Nephron progenitor cell (in vitro differentiated cells): ENCODE results near the gene PSTK.

Experiments
- DNase-seq: peaks from one replicate; pipeline ENCODE4 v3.0.0; 2021
- H3K27ac Mint-ChIP-seq: 2 replicates; pipeline ENCODE4 v1.8.0; 2021; ENCODE audit warnings: mild to moderate bottlenecking, moderate library complexity, mixed read lengths
- H3K27me3 Mint-ChIP-seq: 2 replicates; pipeline ENCODE4 v1.8.0; 2021; ENCODE audit warnings: mild to moderate bottlenecking, low read depth, mixed read lengths; ENCODE audit not compliant: poor library complexity
- H3K36me3 Mint-ChIP-seq: 2 replicates; pipeline ENCODE4 v1.8.0; 2021; ENCODE audit warnings: low read depth, mixed read lengths
- H3K4me1 Mint-ChIP-seq: 2 replicates; pipeline ENCODE4 v1.8.0; 2021; ENCODE audit warnings: mixed read lengths
- H3K4me3 Mint-ChIP-seq: 2 replicates; pipeline ENCODE4 v1.8.0; 2021; ENCODE audit warnings: mild to moderate bottlenecking, moderate library complexity, mixed read lengths
- H3K9me3 Mint-ChIP-seq: 2 replicates; pipeline ENCODE4 v1.8.0; 2021; ENCODE audit warnings: mild to moderate bottlenecking, moderate library complexity, mixed read lengths
- CTCF ChIP-seq: fragments of 200-600 bp; sonication (generic); IDR thresholded peaks from 2 replicates; pipeline ENCODE4 v1.5.0; 2021; ENCODE audit warnings: antibody characterized with exemption

Gene PSTK

GRCh38 chr10:123031124-123031523 lies 50.9 kb downstream of the PSTK start:
- no peak for DNase-seq
- TF ChIP-seq CTCF = no peak
- peaks cover 12% of the 10 kb centered on the region for H3K36me3 Mint-ChIP-seq
- peaks cover 5% of the 10 kb centered on the region for H3K27me3 Mint-ChIP-seq
- H3K27ac Mint-ChIP-seq = no peak overlapping the region
- H3K4me3 Mint-ChIP-seq = no peak overlapping the region
- H3K9me3 Mint-ChIP-seq = no peaks in the 10 kb centered on the region
- H3K4me1 Mint-ChIP-seq = no peaks in the 10 kb centered on the region

GRCh38 chr10:123034332-123034731 lies 54.1 kb downstream of the PSTK start:
- DNase-seq = no peak
- Mint-ChIP-seq H3K4me3 (no peak overlapping the region), H3K9me3 (no peaks in the 10 kb centered on the region), H3K4me1 (peaks cover 7% of the 10 kb centered on the region), H3K27ac (no peak overlapping the region), H3K27me3 (peaks cover 5% of the 10 kb centered on the region), H3K36me3 (peaks cover 22% of the 10 kb centered on the region)
- no peak for TF ChIP-seq CTCF

GRCh38 chr10:123035467-123036086 lies 55.4 kb downstream of the PSTK start:
- H3K4me1 Mint-ChIP-seq = peaks cover 8% of the 10 kb centered on the region
- H3K27me3 Mint-ChIP-seq = peaks cover 5% of the 10 kb centered on the region
- no peak for DNase-seq
- no peak overlapping the region for H3K27ac Mint-ChIP-seq
- TF ChIP-seq CTCF = no peak
- peaks cover 22% of the 10 kb centered on the region for H3K36me3 Mint-ChIP-seq
- H3K9me3 Mint-ChIP-seq = no peaks in the 10 kb centered on the region
- H3K4me3 Mint-ChIP-seq = no peak overlapping the region

- Mint-ChIP-seq H3K4me1 (peaks cover 8% of the 10 kb centered on the region), H3K9me3 (no peaks in the 10 kb centered on the region), H3K4me3 (no peak overlapping the region), H3K27ac (no peak overlapping the region), H3K27me3 (peaks cover 5% of the 10 kb centered on the region), H3K36me3 (peaks cover 25% of the 10 kb centered on the region)
- no peak for DNase-seq
- TF ChIP-seq CTCF = no peak
Observed at GRCh38 chr10:123038782-123039631, 58.8 kb downstream of the PSTK start.

- no peak overlapping the region for H3K27ac Mint-ChIP-seq
Observed at GRCh38 chr10:123039632-123039930, 59.4 kb downstream of the PSTK start.

More at GRCh38 chr10:123039632-123039930, 59.4 kb downstream of the PSTK start:
- Mint-ChIP-seq H3K27me3 (peaks cover 5% of the 10 kb centered on the region), H3K36me3 (peaks cover 22% of the 10 kb centered on the region), H3K9me3 (no peaks in the 10 kb centered on the region), H3K4me1 (peaks cover 8% of the 10 kb centered on the region), H3K4me3 (no peak overlapping the region)
- DNase-seq = no peak
- no peak for TF ChIP-seq CTCF
